NT2/D1 (cell line): ENCODE data around the gene CCDC38.
"Not testable (repeated sequence)": the region's sequence is repeated elsewhere in the genome, so short reads cannot be mapped to it uniquely, and the experiment has no call there.

Experiments used
- DNase-seq: peaks from one replicate; pipeline ENCODE4 v3.0.0-alpha.2; 2011; ENCODE audit warnings: low read depth, low spot score
- H3K27me3 ChIP-seq: 2 replicates; pipeline ENCODE4 v1.6.0; 2011; ENCODE audit warnings: mild to moderate bottlenecking; ENCODE audit not compliant: insufficient read length, insufficient read depth
- H3K36me3 ChIP-seq: 2 replicates; pipeline ENCODE4 v1.6.1; 2011; ENCODE audit warnings: mild to moderate bottlenecking, low read length, mixed read lengths; ENCODE audit not compliant: insufficient read depth, insufficient read length
- H3K4me1 ChIP-seq: 2 replicates; pipeline ENCODE4 v1.5.1; 2011; ENCODE audit not compliant: insufficient read depth, insufficient read length
- H3K4me3 ChIP-seq: 2 replicates; pipeline ENCODE4 v1.5.1; 2011; ENCODE audit warnings: low read depth; ENCODE audit not compliant: insufficient read length
- H3K9ac ChIP-seq: 2 replicates; pipeline ENCODE4 v1.6.0; 2011; ENCODE audit warnings: low read depth; ENCODE audit not compliant: insufficient read length
- H3K9me3 ChIP-seq: 2 replicates; pipeline ENCODE4 v1.5.1; 2011; ENCODE audit warnings: mild to moderate bottlenecking, low read length; ENCODE audit not compliant: insufficient read depth
- SUZ12 ChIP-seq: IDR thresholded peaks from 2 replicates; pipeline ENCODE4 v1.6.1; 2011; ENCODE audit not compliant: insufficient read length, insufficient read depth; ENCODE audit errors: extremely low read depth
- YY1 ChIP-seq: IDR thresholded peaks from 2 replicates; pipeline ENCODE4 v1.6.1; 2011; ENCODE audit not compliant: insufficient read length, insufficient read depth
- ZNF274 ChIP-seq: IDR thresholded peaks from 2 replicates; pipeline ENCODE4 v1.6.1; 2011; ENCODE audit warnings: mild to moderate bottlenecking, low read depth, low read length

Gene CCDC38

GRCh38 chr12:95972832-95973456, 30.5 kb upstream of the CCDC38 start:
- Histone ChIP-seq H3K9ac (no peak overlapping the region), H3K9me3 (no peaks in the 10 kb centered on the region), H3K27me3 (no peaks in the 10 kb centered on the region), H3K4me3 (no peak overlapping the region), H3K36me3 (no peaks in the 10 kb centered on the region), H3K4me1 (peaks cover 3% of the 10 kb centered on the region)
- TF ChIP-seq SUZ12 = no peak
- TF ChIP-seq YY1 = no peak
- TF ChIP-seq ZNF274 = no peak
- no peak for DNase-seq

- peak; percentile 94 for DNase-seq
- no peak overlapping the region for H3K4me3 ChIP-seq
- no peaks in the 10 kb centered on the region for H3K27me3 ChIP-seq
- no peaks in the 10 kb centered on the region; the same call in 1 of the 2 replicates for H3K9me3 ChIP-seq
- TF ChIP-seq SUZ12 = no peak
- TF ChIP-seq YY1 = no peak
- TF ChIP-seq ZNF274 = no peak
- no peaks in the 10 kb centered on the region for H3K36me3 ChIP-seq
- H3K4me1 ChIP-seq = no peaks in the 10 kb centered on the region
- no peak overlapping the region for H3K9ac ChIP-seq
Measured at GRCh38 chr12:95970905-95971304, 28.5 kb upstream of the CCDC38 start.

GRCh38 chr12:95969116-95969515, 26.7 kb upstream of the CCDC38 start:
- not testable (repeated sequence) for H3K4me3 ChIP-seq

GRCh38 chr12:95967301-95967700, 24.9 kb upstream of the CCDC38 start:
- H3K9me3 ChIP-seq = no peaks in the 10 kb centered on the region; the same call in 1 of the 2 replicates
- H3K36me3 ChIP-seq = no peaks in the 10 kb centered on the region
- no peak for DNase-seq
- H3K9ac ChIP-seq = no peak overlapping the region
- H3K4me3 ChIP-seq = no peak overlapping the region
- H3K27me3 ChIP-seq = no peaks in the 10 kb centered on the region
- no peaks in the 10 kb centered on the region for H3K4me1 ChIP-seq
- no peak for TF ChIP-seq YY1
- no peak for TF ChIP-seq SUZ12
- no peak for TF ChIP-seq ZNF274

More at GRCh38 chr12:95969116-95969515, 26.7 kb upstream of the CCDC38 start:
- not testable (repeated sequence) for H3K9ac ChIP-seq, H3K27me3 ChIP-seq, H3K4me1 ChIP-seq, DNase-seq, H3K9me3 ChIP-seq, H3K36me3 ChIP-seq

- no peaks in the 10 kb centered on the region for H3K36me3 ChIP-seq
- H3K9me3 ChIP-seq = no peaks in the 10 kb centered on the region; the same call in 1 of the 2 replicates
- no peak for DNase-seq
- TF ChIP-seq YY1 (no peak), ZNF274 (no peak), SUZ12 (no peak)
- H3K4me1 ChIP-seq = no peaks in the 10 kb centered on the region
- no peaks in the 10 kb centered on the region for H3K27me3 ChIP-seq
- H3K9ac ChIP-seq = no peak overlapping the region
- H3K4me3 ChIP-seq = no peak overlapping the region
Measured at GRCh38 chr12:95966287-95966870, 24.0 kb upstream of the CCDC38 start.

GRCh38 chr12:95963096-95963495, 20.7 kb upstream of the CCDC38 start:
- TF ChIP-seq SUZ12 (no peak), YY1 (no peak), ZNF274 (no peak)
- H3K27me3 ChIP-seq = no peaks in the 10 kb centered on the region
- no peaks in the 10 kb centered on the region; the same call in 1 of the 2 replicates for H3K9me3 ChIP-seq
- H3K4me1 ChIP-seq = no peaks in the 10 kb centered on the region
- DNase-seq = no peak
- H3K36me3 ChIP-seq = no peaks in the 10 kb centered on the region
- H3K4me3 ChIP-seq = no peak overlapping the region
- H3K9ac ChIP-seq = no peak overlapping the region

- DNase-seq = no peak
- Histone ChIP-seq H3K27me3 (no peaks in the 10 kb centered on the region), H3K4me1 (no peaks in the 10 kb centered on the region), H3K9me3 (no peaks in the 10 kb centered on the region; the same call in 1 of the 2 replicates), H3K36me3 (no peaks in the 10 kb centered on the region), H3K4me3 (no peak overlapping the region), H3K9ac (no peak overlapping the region)
- TF ChIP-seq YY1 (no peak), ZNF274 (no peak), SUZ12 (no peak)
Measured at GRCh38 chr12:95962222-95962621, 19.8 kb upstream of the CCDC38 start.
